Measurements from ENCODE around the gene ADH1A. TPM values are rescaled to one million over a fixed set of nuclear protein-coding genes. Genes with fewer than 3 reads are reported as not detected.

The ADH1A gene
- total and polyA plus RNA-seq, 12 donors: 0.21 to 1.00 (median 0.78) TPM; not detected in 8

DNA sequence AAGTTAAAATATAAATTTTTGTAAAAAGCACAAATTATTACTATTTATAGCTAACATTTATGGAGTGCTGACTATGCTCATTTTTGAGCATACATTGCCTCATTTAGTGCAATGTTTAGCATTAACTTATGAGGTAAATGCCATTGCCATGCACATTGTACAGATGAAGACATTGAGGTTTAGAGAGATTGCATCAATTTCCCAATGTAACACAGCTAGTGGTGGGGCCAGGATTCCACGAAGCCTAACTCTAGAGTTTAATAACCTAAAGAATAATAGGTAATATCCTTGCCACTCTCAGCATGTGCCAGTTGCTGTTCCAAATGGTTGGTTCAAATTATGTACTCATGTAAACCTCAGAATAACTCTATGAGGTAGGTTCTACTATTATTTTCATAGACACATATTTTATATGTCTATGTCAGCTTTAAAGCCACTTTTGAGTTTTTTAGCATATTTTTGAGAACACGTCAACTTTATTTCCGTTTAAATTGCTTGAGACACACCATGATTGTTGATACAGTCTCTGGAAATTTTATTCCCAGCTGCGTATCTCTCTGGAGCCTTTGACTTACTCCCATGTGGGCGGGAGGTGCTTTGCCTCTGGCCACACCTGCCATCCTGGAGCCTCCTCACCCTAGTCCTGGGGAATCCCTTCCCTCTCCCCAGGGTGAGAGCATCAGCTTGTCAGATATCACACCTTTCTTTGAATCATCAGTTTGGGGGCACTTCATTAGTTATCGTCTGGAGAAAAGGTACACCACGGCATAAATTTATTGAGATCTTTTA is 10.8 kb upstream of the ADH1A start:
- Histone ChIP-seq H3K27ac (peak overlapping the region; percentile 23 to 61 (median 48)), H3K4me1 (peaks cover 0 to 16% (median 0%) of the 10 kb centered on the region in 9 donors), H3K36me3 (no peaks in the 10 kb centered on the region), H3K4me3 (no peak overlapping the region), H3K27me3 (no peaks in the 10 kb centered on the region), H3K9me3 (peaks cover 0 to 41% (median 9%) of the 10 kb centered on the region in 11 donors)
- DNase-seq (no peak), ATAC-seq (peak in 3 of 8 donors; percentile 4 to 30 (median 12))
- intact Hi-C loops (cut with DNase I): loop anchor here in 1 of 10 donors (10.0 kb wide), 1 partner anchor 97 kb away; no protein-coding TSS in a partner anchor
- TF ChIP-seq, protein P1, sequence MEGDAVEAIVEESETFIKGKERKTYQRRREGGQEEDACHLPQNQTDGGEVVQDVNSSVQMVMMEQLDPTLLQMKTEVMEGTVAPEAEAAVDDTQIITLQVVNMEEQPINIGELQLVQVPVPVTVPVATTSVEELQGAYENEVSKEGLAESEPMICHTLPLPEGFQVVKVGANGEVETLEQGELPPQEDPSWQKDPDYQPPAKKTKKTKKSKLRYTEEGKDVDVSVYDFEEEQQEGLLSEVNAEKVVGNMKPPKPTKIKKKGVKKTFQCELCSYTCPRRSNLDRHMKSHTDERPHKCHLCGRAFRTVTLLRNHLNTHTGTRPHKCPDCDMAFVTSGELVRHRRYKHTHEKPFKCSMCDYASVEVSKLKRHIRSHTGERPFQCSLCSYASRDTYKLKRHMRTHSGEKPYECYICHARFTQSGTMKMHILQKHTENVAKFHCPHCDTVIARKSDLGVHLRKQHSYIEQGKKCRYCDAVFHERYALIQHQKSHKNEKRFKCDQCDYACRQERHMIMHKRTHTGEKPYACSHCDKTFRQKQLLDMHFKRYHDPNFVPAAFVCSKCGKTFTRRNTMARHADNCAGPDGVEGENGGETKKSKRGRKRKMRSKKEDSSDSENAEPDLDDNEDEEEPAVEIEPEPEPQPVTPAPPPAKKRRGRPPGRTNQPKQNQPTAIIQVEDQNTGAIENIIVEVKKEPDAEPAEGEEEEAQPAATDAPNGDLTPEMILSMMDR (IDR thresholded peaks at IDR 0.05): no peak
- 77 to 86% methylated on average over 7 of the region's 7 CpGs for WGBS, 2 donors

DNA sequence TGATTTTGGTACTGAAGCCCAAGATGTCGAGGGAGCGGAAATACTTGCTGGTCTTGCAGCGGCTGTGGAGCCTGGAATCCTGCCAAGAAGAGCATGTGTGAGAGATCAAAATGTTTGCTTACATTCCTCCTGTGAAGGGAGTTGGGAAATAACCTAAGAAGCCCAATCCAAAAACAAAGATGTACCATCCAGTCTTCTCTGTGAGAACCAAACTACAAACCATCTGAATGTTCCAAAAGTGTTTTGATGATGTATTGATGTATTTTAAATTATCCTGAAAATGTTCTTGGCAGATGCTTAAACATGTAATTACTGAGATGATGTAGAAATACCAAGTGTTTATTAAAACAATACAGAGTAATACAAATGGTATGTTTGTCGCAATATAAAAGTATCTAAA is 10.1 kb upstream of the ADH1A start:
- 24 to 26% methylated on average over 4 of the region's 4 CpGs for WGBS, 2 donors
- DNase-seq: peak; percentile 60 to 85
- Histone ChIP-seq H3K36me3 (no peaks in the 10 kb centered on the region), H3K27ac (peak overlapping the region in 8 of 10 donors; percentile 0 to 61 (median 46)), H3K4me3 (no peak overlapping the region), H3K27me3 (no peaks in the 10 kb centered on the region), H3K9me3 (peaks cover 0 to 47% (median 9%) of the 10 kb centered on the region in 11 donors), H3K4me1 (peaks cover 0 to 16% (median 0%) of the 10 kb centered on the region in 9 donors)
- intact Hi-C loops (cut with DNase I): loop anchor here in 1 of 10 donors (10.0 kb wide), 1 partner anchor 96 kb away; no protein-coding TSS in a partner anchor
- ATAC-seq: peak; percentile 55 to 93 (median 90)
- TF ChIP-seq, protein P1 (IDR thresholded peaks at IDR 0.05): no peak

DNA sequence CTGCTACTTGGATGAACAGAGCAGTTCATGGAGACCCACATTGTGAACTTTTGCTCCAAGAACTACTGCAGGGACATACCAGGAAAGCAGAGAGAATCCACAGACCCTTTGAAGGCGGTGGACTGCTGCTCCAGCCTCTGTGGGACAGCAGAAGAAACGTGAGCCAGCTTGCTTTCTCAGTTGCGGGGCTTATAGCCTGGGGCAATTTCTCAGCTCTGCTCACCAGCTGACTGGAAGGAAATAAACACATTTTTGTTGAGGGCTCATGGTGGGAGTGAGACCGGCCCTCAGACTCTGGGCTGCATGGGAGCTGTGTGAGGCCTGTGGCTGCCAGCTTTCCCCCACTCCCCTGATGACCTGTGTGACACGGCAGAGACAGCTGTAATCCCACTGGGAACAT is 2.6 kb upstream of the ADH1A start:
- intact Hi-C loops (cut with DNase I): no loop called here
- TF ChIP-seq, protein P1 (IDR thresholded peaks at IDR 0.05): no peak
- WGBS, 2 donors: 76 to 83% methylated on average over 5 of the region's 5 CpGs

DNA sequence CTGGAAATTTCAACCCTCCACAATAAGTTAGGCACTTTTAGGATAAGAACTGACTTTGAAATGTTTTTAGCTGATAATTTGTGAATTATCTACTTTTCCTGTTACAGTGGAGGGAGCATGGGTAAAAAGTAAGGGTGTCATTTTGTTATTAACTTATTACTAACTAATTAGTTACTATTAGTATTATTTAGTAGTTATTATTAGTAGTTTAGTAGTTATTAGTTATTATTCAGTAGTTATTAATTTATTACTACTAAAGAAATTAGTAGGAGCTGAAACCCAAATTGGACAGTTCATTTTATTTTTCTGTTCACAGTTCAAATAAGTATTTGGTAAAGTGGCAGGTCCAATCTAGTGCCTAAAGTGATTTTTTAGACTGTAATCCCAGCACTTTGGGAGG is 5.4 kb downstream of the ADH1A start:
- TF ChIP-seq, protein P1 (IDR thresholded peaks at IDR 0.05): no peak
- intact Hi-C loops (cut with DNase I): no loop called here
- DNase-seq (no peak), ATAC-seq (no peak)
- no peaks in the 10 kb centered on the region for H3K9me3 ChIP-seq
- H3K4me1 ChIP-seq: no peaks in the 10 kb centered on the region
- no peaks in the 10 kb centered on the region for H3K36me3 ChIP-seq
- H3K4me3 ChIP-seq: no peak overlapping the region
- no peaks in the 10 kb centered on the region for H3K27me3 ChIP-seq
- no peak overlapping the region for H3K27ac ChIP-seq

More for the DNA sequence above, 2.6 kb upstream of the ADH1A start:
- H3K27ac ChIP-seq: no peak overlapping the region
- DNase-seq (no peak), ATAC-seq (no peak)
- no peaks in the 10 kb centered on the region for H3K4me1 ChIP-seq
- H3K27me3 ChIP-seq: no peaks in the 10 kb centered on the region
- H3K36me3 ChIP-seq: no peaks in the 10 kb centered on the region
- H3K9me3 ChIP-seq: peaks cover 0 to 48% (median 9%) of the 10 kb centered on the region in 11 donors
- H3K4me3 ChIP-seq: no peak overlapping the region
